GM18861 (cell line): ENCODE measurements around the gene PTPRN2.
"Not testable (repeated sequence)": the region's sequence is repeated elsewhere in the genome, so short reads cannot be mapped to it uniquely, and the experiment has no call there.

Experiments used
- ATAC-seq: cut with Tn5 transposase; IDR thresholded peaks from one replicate; pipeline ENCODE4 v1.9.1; 2021; ENCODE audit not compliant: unreplicated experiment

The PTPRN2 gene

GRCh38 chr7:158473221-158473620 is 114.4 kb downstream of the PTPRN2 start:
- no peak for ATAC-seq

- ATAC-seq, result no peak
These were observed 115.0 kb downstream of the PTPRN2 start for GRCh38 chr7:158472596-158472995.

- no peak for ATAC-seq
These were observed 115.9 kb downstream of the PTPRN2 start for GRCh38 chr7:158471716-158472115.

GRCh38 chr7:158470336-158470735 is 117.3 kb downstream of the PTPRN2 start:
- no peak for ATAC-seq

GRCh38 chr7:158469396-158470051 is 118.1 kb downstream of the PTPRN2 start:
- ATAC-seq, result no peak

GRCh38 chr7:158468700-158469296 is 118.8 kb downstream of the PTPRN2 start:
- no peak for ATAC-seq

GRCh38 chr7:158468181-158468580 is 119.4 kb downstream of the PTPRN2 start:
- no peak for ATAC-seq

- ATAC-seq, result no peak
These were observed 120.1 kb downstream of the PTPRN2 start for GRCh38 chr7:158467562-158467961.

GRCh38 chr7:158463317-158463716 is 124.3 kb downstream of the PTPRN2 start:
- ATAC-seq, result no peak

GRCh38 chr7:158461824-158462223 is 125.8 kb downstream of the PTPRN2 start:
- ATAC-seq, result no peak

- ATAC-seq, result no peak
These were observed 127.0 kb downstream of the PTPRN2 start for GRCh38 chr7:158460665-158461064.

- ATAC-seq, result no peak
These were observed 128.8 kb downstream of the PTPRN2 start for GRCh38 chr7:158458716-158459282.

GRCh38 chr7:158458096-158458495 is 129.5 kb downstream of the PTPRN2 start:
- ATAC-seq, result no peak

GRCh38 chr7:158457586-158457985 is 130.0 kb downstream of the PTPRN2 start:
- ATAC-seq, result not testable (repeated sequence)

GRCh38 chr7:158454631-158455030 is 133.0 kb downstream of the PTPRN2 start:
- ATAC-seq, result no peak

- no peak for ATAC-seq
These were observed 134.0 kb downstream of the PTPRN2 start for GRCh38 chr7:158453663-158454062.

- ATAC-seq, result no peak
These were observed 135.3 kb downstream of the PTPRN2 start for GRCh38 chr7:158452331-158452730.

- no peak for ATAC-seq
These were observed 137.0 kb downstream of the PTPRN2 start for GRCh38 chr7:158450476-158451124.

- ATAC-seq, result no peak
These were observed 137.7 kb downstream of the PTPRN2 start for GRCh38 chr7:158449942-158450341.

GRCh38 chr7:158449266-158449665 is 138.4 kb downstream of the PTPRN2 start:
- ATAC-seq, result no peak

GRCh38 chr7:158448430-158449100 is 139.1 kb downstream of the PTPRN2 start:
- ATAC-seq, result no peak
